ENCODE data around the gene ITPR2. TPM values are rescaled to one million over a fixed set of nuclear protein-coding genes. Genes with fewer than 3 reads are reported as not detected.
"Not testable (repeated sequence)": the region's sequence is repeated elsewhere in the genome, so short reads cannot be mapped to it uniquely, and the experiment has no call there.

Gene ITPR2
- total RNA-seq, 1 donor from 2014 or later, result 14.6 TPM

DNA sequence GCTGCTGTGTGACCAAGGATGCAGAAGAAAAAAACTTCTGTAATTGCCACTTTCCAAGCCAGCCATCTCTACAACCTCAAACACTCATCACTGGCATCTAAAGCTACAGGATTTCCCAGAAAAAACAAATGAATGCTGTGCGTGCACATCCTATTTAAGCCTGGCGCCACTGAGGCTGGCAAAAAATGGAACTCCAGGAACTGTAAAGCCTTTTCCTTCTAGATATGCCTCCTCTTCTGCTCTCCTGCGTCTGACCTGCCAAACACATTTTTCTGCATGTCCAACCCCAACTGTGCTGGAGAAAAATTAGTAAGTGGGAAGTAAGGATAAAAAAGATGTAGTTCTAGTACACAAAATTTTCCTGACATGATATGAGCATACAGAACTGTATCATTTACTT is 184.9 kb downstream of the ITPR2 start:
- no peaks in the 10 kb centered on the region for H3K9me3 ChIP-seq (ENCODE audit: control insufficient read depth in 3 of 3, low read length in 3 of 3)
- H3K36me3 ChIP-seq (ENCODE audit: control insufficient read depth in 3 of 3, insufficient read depth in 3 of 3, low read length in 3 of 3), result peaks cover 0 to 3% (median 0%) of the 10 kb centered on the region in 3 donors
- no peak overlapping the region for H3K4me3 ChIP-seq (ENCODE audit: low read length in 3 of 3)
- H3K4me1 ChIP-seq (ENCODE audit: control insufficient read depth in 3 of 3, insufficient read depth in 3 of 3, low read length in 3 of 3), result no peaks in the 10 kb centered on the region
- no peaks in the 10 kb centered on the region for H3K27me3 ChIP-seq (ENCODE audit: control insufficient read depth in 3 of 3, insufficient read depth in 3 of 3, low read length in 3 of 3)
- no peak overlapping the region for H3K9ac ChIP-seq (ENCODE audit: low read depth in 1 of 3, low read length in 3 of 3)
- H3K27ac ChIP-seq (ENCODE audit: low read depth, low read length), result no peak overlapping the region

DNA sequence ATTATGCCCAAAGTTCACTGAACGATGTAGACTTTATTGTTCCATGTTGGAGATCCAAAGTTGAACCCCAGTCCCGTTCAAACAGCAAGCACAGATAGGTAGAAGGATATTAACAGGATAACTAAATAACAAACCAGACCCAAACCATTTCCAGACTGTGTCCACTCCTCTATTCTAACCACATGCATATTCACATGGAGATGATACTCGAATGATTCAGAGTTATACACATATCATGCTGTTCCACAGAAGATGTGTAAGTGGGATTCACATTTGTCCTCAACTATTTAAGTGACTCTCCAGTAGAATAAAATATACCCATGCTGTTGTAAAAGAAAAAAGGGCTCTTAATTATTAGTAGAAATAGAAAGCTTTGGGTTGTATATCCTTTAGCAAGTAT is 185.9 kb downstream of the ITPR2 start:
- no peaks in the 10 kb centered on the region for H3K9me3 ChIP-seq (ENCODE audit: control insufficient read depth in 3 of 3, low read length in 3 of 3)
- no peaks in the 10 kb centered on the region for H3K4me1 ChIP-seq (ENCODE audit: control insufficient read depth in 3 of 3, insufficient read depth in 3 of 3, low read length in 3 of 3)
- H3K27ac ChIP-seq (ENCODE audit: low read depth, low read length), result no peak overlapping the region
- no peak overlapping the region for H3K4me3 ChIP-seq (ENCODE audit: low read length in 3 of 3)
- no peaks in the 10 kb centered on the region for H3K27me3 ChIP-seq (ENCODE audit: control insufficient read depth in 3 of 3, insufficient read depth in 3 of 3, low read length in 3 of 3)
- no peak overlapping the region for H3K9ac ChIP-seq (ENCODE audit: low read depth in 1 of 3, low read length in 3 of 3)
- H3K36me3 ChIP-seq (ENCODE audit: control insufficient read depth in 3 of 3, insufficient read depth in 3 of 3, low read length in 3 of 3), result no peaks in the 10 kb centered on the region

DNA sequence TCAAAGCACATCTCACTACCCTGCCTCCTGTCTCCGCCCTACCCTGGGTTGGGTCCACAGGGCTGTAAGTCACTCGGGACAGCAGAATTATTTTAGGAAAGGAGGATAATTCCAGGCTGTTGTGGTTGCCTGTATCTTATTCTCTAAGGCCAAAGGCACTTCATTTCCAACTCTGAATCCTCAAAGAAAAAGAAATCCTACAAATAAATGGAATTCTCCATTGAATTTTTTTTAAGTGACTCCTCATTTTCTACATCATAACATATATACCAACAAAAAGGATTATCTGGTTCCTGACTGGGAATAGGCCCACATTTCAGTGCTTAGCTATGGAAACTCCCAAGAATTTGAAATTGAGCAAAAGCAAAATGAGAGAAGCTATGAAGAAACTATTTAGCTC is 186.4 kb downstream of the ITPR2 start:
- Histone ChIP-seq H3K36me3 (ENCODE audit: control insufficient read depth in 3 of 3, insufficient read depth in 3 of 3, low read length in 3 of 3) (no peaks in the 10 kb centered on the region), H3K4me3 (ENCODE audit: low read length in 3 of 3) (no peak overlapping the region), H3K9me3 (ENCODE audit: control insufficient read depth in 3 of 3, low read length in 3 of 3) (no peaks in the 10 kb centered on the region), H3K4me1 (ENCODE audit: control insufficient read depth in 3 of 3, insufficient read depth in 3 of 3, low read length in 3 of 3) (no peaks in the 10 kb centered on the region), H3K27ac (ENCODE audit: low read depth, low read length) (no peak overlapping the region), H3K9ac (ENCODE audit: low read depth in 1 of 3, low read length in 3 of 3) (no peak overlapping the region), H3K27me3 (ENCODE audit: control insufficient read depth in 3 of 3, insufficient read depth in 3 of 3, low read length in 3 of 3) (no peaks in the 10 kb centered on the region)

DNA sequence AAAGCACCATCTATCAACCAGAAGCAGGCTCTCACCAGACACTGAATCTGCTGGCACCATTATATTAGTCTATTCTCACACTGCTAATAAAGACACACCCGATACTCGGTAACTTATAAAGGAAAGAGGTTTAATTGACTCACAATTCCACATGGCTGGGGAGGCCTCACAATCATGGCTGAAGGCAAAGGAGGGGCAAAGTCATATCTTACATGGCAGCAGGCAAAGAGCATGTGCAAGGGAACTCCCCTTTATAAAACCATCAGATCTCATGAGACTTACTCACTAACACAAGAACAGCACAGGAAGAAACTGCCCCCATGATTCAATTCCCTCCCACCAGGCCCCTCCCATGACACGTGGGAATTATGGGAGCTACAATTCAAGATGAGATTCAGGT is 188.6 kb downstream of the ITPR2 start:
- not testable (repeated sequence) for H3K36me3 ChIP-seq (ENCODE audit: control insufficient read depth in 3 of 3, insufficient read depth in 3 of 3, low read length in 3 of 3); H3K9ac ChIP-seq (ENCODE audit: low read depth in 1 of 3, low read length in 3 of 3); H3K9me3 ChIP-seq (ENCODE audit: control insufficient read depth in 3 of 3, low read length in 3 of 3); H3K4me3 ChIP-seq (ENCODE audit: low read length in 3 of 3); H3K4me1 ChIP-seq (ENCODE audit: control insufficient read depth in 3 of 3, insufficient read depth in 3 of 3, low read length in 3 of 3); H3K27ac ChIP-seq (ENCODE audit: low read depth, low read length); H3K27me3 ChIP-seq (ENCODE audit: control insufficient read depth in 3 of 3, insufficient read depth in 3 of 3, low read length in 3 of 3)

DNA sequence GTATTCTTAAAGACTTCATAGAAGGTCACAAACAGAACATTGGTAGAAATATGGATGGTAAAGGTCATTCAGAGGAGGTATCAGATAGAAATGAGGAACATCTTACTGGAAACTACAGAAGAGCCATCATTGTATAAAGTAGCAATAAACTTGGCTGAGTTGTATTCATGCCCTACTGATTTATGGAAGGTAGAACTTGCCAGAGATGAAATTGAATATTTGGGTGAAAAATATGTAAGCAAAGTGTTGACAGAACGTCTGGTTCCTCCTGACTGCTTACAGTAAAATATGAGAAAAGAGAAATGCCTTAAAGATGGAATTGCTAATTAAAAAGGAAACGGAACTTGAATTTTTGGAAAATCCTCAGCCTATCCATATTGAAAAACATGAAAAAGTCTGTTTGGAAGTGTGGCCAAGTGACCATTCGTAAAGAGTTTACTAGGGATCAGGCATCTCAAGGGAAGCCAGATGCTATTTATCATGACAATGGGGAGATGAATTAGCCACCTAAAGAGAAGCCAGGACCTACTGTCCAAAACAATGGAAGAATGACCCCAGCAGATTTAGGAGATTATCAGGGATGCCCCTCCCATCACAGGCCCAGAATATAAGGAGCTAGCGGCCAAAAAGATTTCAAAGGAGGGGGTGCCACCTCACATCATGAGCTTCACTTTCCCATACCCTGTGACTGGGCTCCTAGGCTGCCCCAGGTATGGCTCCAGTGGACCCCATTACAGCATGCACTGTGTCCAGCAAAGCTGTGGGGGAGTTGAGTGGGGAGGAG is 189.3 kb downstream of the ITPR2 start:
- Histone ChIP-seq H3K4me1 (ENCODE audit: control insufficient read depth in 3 of 3, insufficient read depth in 3 of 3, low read length in 3 of 3) (no peaks in the 10 kb centered on the region), H3K27me3 (ENCODE audit: control insufficient read depth in 3 of 3, insufficient read depth in 3 of 3, low read length in 3 of 3) (no peaks in the 10 kb centered on the region), H3K9me3 (ENCODE audit: control insufficient read depth in 3 of 3, low read length in 3 of 3) (no peaks in the 10 kb centered on the region), H3K9ac (ENCODE audit: low read depth in 1 of 3, low read length in 3 of 3) (no peak overlapping the region), H3K27ac (ENCODE audit: low read depth, low read length) (no peak overlapping the region), H3K36me3 (ENCODE audit: control insufficient read depth in 3 of 3, insufficient read depth in 3 of 3, low read length in 3 of 3) (no peaks in the 10 kb centered on the region), H3K4me3 (ENCODE audit: low read length in 3 of 3) (no peak overlapping the region)

DNA sequence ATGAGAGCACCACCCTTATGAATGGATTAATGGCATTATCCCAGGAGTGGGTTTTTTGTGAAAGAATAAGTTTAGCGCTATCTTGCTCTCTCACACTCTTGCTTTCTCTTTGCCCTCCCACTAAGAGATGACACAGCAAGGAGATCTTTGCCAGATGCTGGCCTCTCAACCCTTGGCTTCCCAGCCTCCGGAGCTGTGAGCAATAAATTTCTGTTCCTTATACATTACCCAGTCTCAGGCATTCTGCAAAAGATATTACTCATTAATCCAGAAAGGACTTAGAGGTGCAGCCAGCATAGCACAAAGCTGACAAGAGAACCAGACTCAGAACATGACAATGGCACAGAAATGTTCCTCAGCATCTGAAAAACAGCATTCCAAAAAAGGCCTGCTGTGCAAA is 190.6 kb downstream of the ITPR2 start:
- H3K27me3 ChIP-seq (ENCODE audit: control insufficient read depth in 3 of 3, insufficient read depth in 3 of 3, low read length in 3 of 3), result no peaks in the 10 kb centered on the region
- H3K4me1 ChIP-seq (ENCODE audit: control insufficient read depth in 3 of 3, insufficient read depth in 3 of 3, low read length in 3 of 3), result no peaks in the 10 kb centered on the region
- H3K36me3 ChIP-seq (ENCODE audit: control insufficient read depth in 3 of 3, insufficient read depth in 3 of 3, low read length in 3 of 3), result no peaks in the 10 kb centered on the region
- no peaks in the 10 kb centered on the region for H3K9me3 ChIP-seq (ENCODE audit: control insufficient read depth in 3 of 3, low read length in 3 of 3)
- H3K9ac ChIP-seq (ENCODE audit: low read depth in 1 of 3, low read length in 3 of 3), result no peak overlapping the region
- no peak overlapping the region for H3K27ac ChIP-seq (ENCODE audit: low read depth, low read length)
- no peak overlapping the region for H3K4me3 ChIP-seq (ENCODE audit: low read length in 3 of 3)

- H3K9me3 ChIP-seq (ENCODE audit: control insufficient read depth in 3 of 3, low read length in 3 of 3), result no peaks in the 10 kb centered on the region
- no peaks in the 10 kb centered on the region for H3K36me3 ChIP-seq (ENCODE audit: control insufficient read depth in 3 of 3, insufficient read depth in 3 of 3, low read length in 3 of 3)
- no peak overlapping the region for H3K9ac ChIP-seq (ENCODE audit: low read depth in 1 of 3, low read length in 3 of 3)
- H3K4me1 ChIP-seq (ENCODE audit: control insufficient read depth in 3 of 3, insufficient read depth in 3 of 3, low read length in 3 of 3), result no peaks in the 10 kb centered on the region
- no peak overlapping the region for H3K27ac ChIP-seq (ENCODE audit: low read depth, low read length)
- no peaks in the 10 kb centered on the region for H3K27me3 ChIP-seq (ENCODE audit: control insufficient read depth in 3 of 3, insufficient read depth in 3 of 3, low read length in 3 of 3)
- no peak overlapping the region for H3K4me3 ChIP-seq (ENCODE audit: low read length in 3 of 3)
Measured at GRCh38 chr12:26636710-26637328, 196.2 kb downstream of the ITPR2 start.

DNA sequence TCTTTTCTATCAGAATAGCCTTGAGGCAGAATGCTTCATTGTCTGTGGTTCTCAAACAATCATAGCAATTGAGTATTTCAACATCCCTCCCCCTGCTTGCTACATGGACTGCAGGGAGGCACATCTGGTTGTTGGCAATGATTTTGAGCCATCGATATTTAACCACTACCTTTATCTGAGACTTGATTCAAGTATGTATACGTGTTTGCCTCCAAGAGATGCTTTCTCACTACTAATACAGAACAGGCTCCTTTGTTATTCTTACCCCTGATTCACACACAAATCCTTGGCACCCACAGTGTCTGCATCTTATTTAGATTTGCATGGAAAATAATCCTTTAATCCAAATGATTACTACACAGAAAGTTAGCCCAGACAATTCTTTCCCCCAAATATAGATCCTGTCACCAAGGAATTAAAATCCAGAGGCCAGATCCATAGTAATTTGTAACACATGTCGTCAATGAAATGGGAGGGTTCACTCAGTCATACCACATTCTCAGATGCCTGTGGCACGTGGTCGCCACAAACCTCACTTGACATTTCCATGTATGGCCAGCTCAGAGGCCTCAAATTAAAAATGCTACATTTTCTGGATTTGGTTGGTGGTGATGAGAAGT is 199.3 kb downstream of the ITPR2 start:
- H3K9ac ChIP-seq (ENCODE audit: low read depth in 1 of 3, low read length in 3 of 3), result no peak overlapping the region

GRCh38 chr12:26632756-26633155 is 200.2 kb downstream of the ITPR2 start:
- H3K27ac ChIP-seq (ENCODE audit: low read depth, low read length), result no peak overlapping the region

More for the DNA sequence above, 199.3 kb downstream of the ITPR2 start:
- Histone ChIP-seq H3K4me1 (ENCODE audit: control insufficient read depth in 3 of 3, insufficient read depth in 3 of 3, low read length in 3 of 3) (peaks cover 0 to 3% (median 0%) of the 10 kb centered on the region in 3 donors), H3K9me3 (ENCODE audit: control insufficient read depth in 3 of 3, low read length in 3 of 3) (no peaks in the 10 kb centered on the region), H3K27ac (ENCODE audit: low read depth, low read length) (no peak overlapping the region), H3K4me3 (ENCODE audit: low read length in 3 of 3) (no peak overlapping the region), H3K36me3 (ENCODE audit: control insufficient read depth in 3 of 3, insufficient read depth in 3 of 3, low read length in 3 of 3) (peaks cover 0 to 2% (median 0%) of the 10 kb centered on the region in 3 donors), H3K27me3 (ENCODE audit: control insufficient read depth in 3 of 3, insufficient read depth in 3 of 3, low read length in 3 of 3) (no peaks in the 10 kb centered on the region)

DNA sequence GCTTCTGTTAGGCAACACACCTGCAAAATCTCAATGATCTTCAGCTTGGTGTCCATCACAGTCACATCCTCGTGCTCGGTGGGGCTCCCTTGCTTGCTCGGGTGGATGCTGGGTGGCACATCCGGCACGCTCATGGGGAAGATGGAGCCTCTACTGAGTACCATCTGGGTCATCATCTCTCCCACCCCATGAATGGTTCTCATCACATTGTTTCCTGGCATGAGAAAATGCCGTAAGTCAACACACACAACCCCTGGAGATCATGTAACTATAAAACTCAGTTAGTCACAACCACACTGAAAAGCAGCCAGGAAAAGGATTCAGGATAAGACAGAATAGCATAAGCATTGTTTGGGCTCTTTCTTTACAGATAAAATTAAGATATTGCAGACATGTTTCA is 201.1 kb downstream of the ITPR2 start:
- H3K27me3 ChIP-seq (ENCODE audit: control insufficient read depth in 3 of 3, insufficient read depth in 3 of 3, low read length in 3 of 3), result no peaks in the 10 kb centered on the region
- H3K4me3 ChIP-seq (ENCODE audit: low read length in 3 of 3), result no peak overlapping the region
- H3K9me3 ChIP-seq (ENCODE audit: control insufficient read depth in 3 of 3, low read length in 3 of 3), result no peaks in the 10 kb centered on the region
- H3K9ac ChIP-seq (ENCODE audit: low read depth in 1 of 3, low read length in 3 of 3), result no peak overlapping the region
- no peak overlapping the region for H3K27ac ChIP-seq (ENCODE audit: low read depth, low read length)
- H3K36me3 ChIP-seq (ENCODE audit: control insufficient read depth in 3 of 3, insufficient read depth in 3 of 3, low read length in 3 of 3), result peaks cover 0 to 2% (median 0%) of the 10 kb centered on the region in 3 donors
- H3K4me1 ChIP-seq (ENCODE audit: control insufficient read depth in 3 of 3, insufficient read depth in 3 of 3, low read length in 3 of 3), result peaks cover 0 to 3% (median 0%) of the 10 kb centered on the region in 3 donors

More at GRCh38 chr12:26632756-26633155, 200.2 kb downstream of the ITPR2 start:
- no peaks in the 10 kb centered on the region for H3K27me3 ChIP-seq (ENCODE audit: control insufficient read depth in 3 of 3, insufficient read depth in 3 of 3, low read length in 3 of 3)
- peaks cover 0 to 3% (median 0%) of the 10 kb centered on the region in 3 donors for H3K4me1 ChIP-seq (ENCODE audit: control insufficient read depth in 3 of 3, insufficient read depth in 3 of 3, low read length in 3 of 3)
- no peaks in the 10 kb centered on the region for H3K9me3 ChIP-seq (ENCODE audit: control insufficient read depth in 3 of 3, low read length in 3 of 3)
- no peak overlapping the region for H3K4me3 ChIP-seq (ENCODE audit: low read length in 3 of 3)
- H3K9ac ChIP-seq (ENCODE audit: low read depth in 1 of 3, low read length in 3 of 3), result no peak overlapping the region
- H3K36me3 ChIP-seq (ENCODE audit: control insufficient read depth in 3 of 3, insufficient read depth in 3 of 3, low read length in 3 of 3), result peaks cover 0 to 2% (median 0%) of the 10 kb centered on the region in 3 donors

Data from skeletal muscle tissue (tissue), 4 donors.